Endothelial cell of umbilical vein (primary cell): ENCODE measurements around the gene MRAS.

Experiments
- CTCF ChIP-seq, 2 donors: IDR thresholded peaks; 1 replicate in 1 of 2; 2 replicates in 1 of 2; pipeline ENCODE4 v1.5.1; 2011; ENCODE audit warnings: low read length in 2 of 2, mild to moderate bottlenecking in 2 of 2, moderate library complexity in 2 of 2, control low read depth in 1 of 2, inconsistent platforms in 1 of 2, low read depth in 1 of 2; ENCODE audit not compliant: insufficient read depth in 1 of 2; ENCODE audit errors: extremely low read depth in 1 of 2
- MAX ChIP-seq: IDR thresholded peaks from 2 replicates; pipeline ENCODE4 v1.6.1; 2011; ENCODE audit not compliant: insufficient read depth, insufficient read length

GRCh38 chr3:138367326-138367850, 19.0 kb downstream of the MRAS start:
- TF ChIP-seq CTCF (IDR thresholded peaks at IDR 0.05; ENCODE audit: extremely low read depth in 1 of 2, insufficient read depth in 1 of 2, low read depth in 1 of 2, low read length in 2 of 2) (no peak), MAX (no peak)
